Sigmoid colon (tissue), 7 donors: ENCODE measurements around the gene PACS1. TPM values are rescaled to one million over a fixed set of nuclear protein-coding genes. Genes with fewer than 3 reads are reported as not detected.
A peak's percentile ranks its signal among the peaks of the same experiment; 100 is the strongest.

Experiments
- DNase-seq: peaks from one replicate; pipeline ENCODE4 v3.0.0-alpha.2; 2019
- H3K27ac ChIP-seq, 4 donors: fragments of 200-600 bp; sonication (generic); one replicate each; pipeline ENCODE4 v1.5.1; 2016 to 2019; ENCODE audit warnings: mild to moderate bottlenecking in 1 of 4
- H3K27me3 ChIP-seq, 3 donors: fragments of 200-600 bp; sonication (generic); one replicate each; pipeline ENCODE4 v1.5.1; 2019; ENCODE audit warnings: mild to moderate bottlenecking in 1 of 3
- H3K36me3 ChIP-seq, 4 donors: fragments of 200-600 bp; sonication (generic); one replicate each; pipeline ENCODE4 v1.5.1; 2016 to 2019
- H3K4me1 ChIP-seq, 4 donors: fragments of 200-600 bp; sonication (generic); one replicate each; pipeline ENCODE4 v1.5.1; 2017 to 2019
- H3K4me3 ChIP-seq, 4 donors: fragments of 200-600 bp; sonication (generic); one replicate each; pipeline ENCODE4 v1.5.1; 2017 to 2019; ENCODE audit warnings: mild to moderate bottlenecking in 2 of 4, moderate library complexity in 1 of 4
- H3K9me3 ChIP-seq, 4 donors: fragments of 200-600 bp in 3 of 4; sonication (generic) in 3 of 4; one replicate each; pipeline versions ENCODE4 v1.5.1 to v1.6.1; 2013 to 2019
- EP300 ChIP-seq, 4 donors: sonication (generic); formaldehyde crosslinking; IDR thresholded peaks; one replicate each; pipeline ENCODE4 v1.6.1; 2017; ENCODE audit warnings: antibody characterized with exemption in 4 of 4
- POLR2A ChIP-seq, 2 donors: fragments of 450-650 bp; IDR thresholded peaks; one replicate each; pipeline ENCODE4 v1.6.1; 2016; ENCODE audit warnings: antibody characterized with exemption in 2 of 2, mild to moderate bottlenecking in 2 of 2, moderate library complexity in 2 of 2
- POLR2AphosphoS5 ChIP-seq, 4 donors: sonication (generic); formaldehyde crosslinking; IDR thresholded peaks; one replicate each; pipeline ENCODE4 v1.6.1; 2017; ENCODE audit warnings: antibody characterized with exemption in 4 of 4
- WGBS, 2 donors: extraction: QIAGEN DNeasy Blood & Tissue Kit; methylation state at CpG; one replicate each; pipeline ENCODE4 v1.1.7; 2013; 5-methylcytosine and 5-hydroxymethylcytosine counted together
- intact Hi-C: fragments of 100-400 bp; cut with DNase I; formaldehyde crosslinking; loops from one replicate; pipeline ENCODE4 v1.15.1; 2023
- polyA plus RNA-seq, 3 donors: library from polyadenylated mRNA; stranded (reverse); fragments of 200-250 nt; gene quantifications; one replicate each; pipeline ENCODE4 v1.2.3, GENCODE V29; 2013
- total RNA-seq, 4 donors: library from RNA; depleted of rRNA; stranded (reverse); fragments of >200 nt; gene quantifications; one replicate each; pipeline ENCODE4 v1.1.0, GENCODE V29; 2016
- TF ChIP-seq, protein P1 (sequence below), 4 experiments: fragments of 450-650 bp in 3 of 4; fragments of 200-600 bp in 1 of 4; IDR thresholded peaks; one replicate each; pipeline ENCODE4 v1.5.1; 2016 to 2019; ENCODE audit warnings: antibody characterized with exemption in 4 of 4, mild to moderate bottlenecking in 3 of 4, moderate library complexity in 2 of 4
- donor health status: healthy with polysubstance abuse.
- donor health status: Bipolar disorder and iron deficiency.
- donor health status: healthy.

The PACS1 gene
- total and polyA plus RNA-seq, 7 donors: 2.1 to 75.9 (median 22.8) TPM

DNA sequence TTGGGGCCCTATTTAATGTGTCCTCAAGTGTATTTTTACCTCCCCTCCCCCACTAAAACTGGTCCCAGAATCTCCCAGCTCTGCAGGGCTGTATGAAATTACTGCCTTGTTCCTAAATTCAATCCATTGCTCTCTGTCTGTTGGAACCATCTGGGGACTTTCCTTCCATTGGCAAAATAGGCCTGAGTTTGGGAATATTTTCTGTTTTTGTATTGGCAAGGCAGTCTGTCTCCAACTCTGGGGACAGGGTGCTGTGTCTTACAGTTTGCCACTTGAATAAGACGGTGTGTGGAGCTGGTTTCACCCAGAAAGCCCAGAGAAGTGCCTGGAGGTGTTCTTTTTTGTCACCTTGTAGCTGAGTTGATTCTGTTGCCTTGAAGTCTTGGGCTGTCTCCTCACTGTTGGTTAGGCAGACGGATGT is 1.3 kb downstream of the PACS1 start:
- Histone ChIP-seq H3K27ac (peak overlapping the region; percentile 88 to 98 (median 97)), H3K36me3 (peaks cover 14 to 37% (median 15%) of the 10 kb centered on the region in 4 donors), H3K27me3 (no peaks in the 10 kb centered on the region), H3K4me1 (peaks cover 0 to 43% (median 32%) of the 10 kb centered on the region in 4 donors), H3K9me3 (no peaks in the 10 kb centered on the region), H3K4me3 (peak overlapping the region; percentile 77 to 100 (median 90))
- WGBS, 2 donors: 24 to 52% methylated on average over 2 of the region's 2 CpGs
- DNase-seq: no peak
- TF ChIP-seq EP300 (IDR thresholded peaks at IDR 0.05): no peak
- TF ChIP-seq, protein P1, sequence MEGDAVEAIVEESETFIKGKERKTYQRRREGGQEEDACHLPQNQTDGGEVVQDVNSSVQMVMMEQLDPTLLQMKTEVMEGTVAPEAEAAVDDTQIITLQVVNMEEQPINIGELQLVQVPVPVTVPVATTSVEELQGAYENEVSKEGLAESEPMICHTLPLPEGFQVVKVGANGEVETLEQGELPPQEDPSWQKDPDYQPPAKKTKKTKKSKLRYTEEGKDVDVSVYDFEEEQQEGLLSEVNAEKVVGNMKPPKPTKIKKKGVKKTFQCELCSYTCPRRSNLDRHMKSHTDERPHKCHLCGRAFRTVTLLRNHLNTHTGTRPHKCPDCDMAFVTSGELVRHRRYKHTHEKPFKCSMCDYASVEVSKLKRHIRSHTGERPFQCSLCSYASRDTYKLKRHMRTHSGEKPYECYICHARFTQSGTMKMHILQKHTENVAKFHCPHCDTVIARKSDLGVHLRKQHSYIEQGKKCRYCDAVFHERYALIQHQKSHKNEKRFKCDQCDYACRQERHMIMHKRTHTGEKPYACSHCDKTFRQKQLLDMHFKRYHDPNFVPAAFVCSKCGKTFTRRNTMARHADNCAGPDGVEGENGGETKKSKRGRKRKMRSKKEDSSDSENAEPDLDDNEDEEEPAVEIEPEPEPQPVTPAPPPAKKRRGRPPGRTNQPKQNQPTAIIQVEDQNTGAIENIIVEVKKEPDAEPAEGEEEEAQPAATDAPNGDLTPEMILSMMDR (IDR thresholded peaks at IDR 0.05): no peak
- TF ChIP-seq POLR2AphosphoS5 (IDR thresholded peaks at IDR 0.05): no peak
- TF ChIP-seq POLR2A (IDR thresholded peaks at IDR 0.05): no peak
- intact Hi-C loops: no loop called here

DNA sequence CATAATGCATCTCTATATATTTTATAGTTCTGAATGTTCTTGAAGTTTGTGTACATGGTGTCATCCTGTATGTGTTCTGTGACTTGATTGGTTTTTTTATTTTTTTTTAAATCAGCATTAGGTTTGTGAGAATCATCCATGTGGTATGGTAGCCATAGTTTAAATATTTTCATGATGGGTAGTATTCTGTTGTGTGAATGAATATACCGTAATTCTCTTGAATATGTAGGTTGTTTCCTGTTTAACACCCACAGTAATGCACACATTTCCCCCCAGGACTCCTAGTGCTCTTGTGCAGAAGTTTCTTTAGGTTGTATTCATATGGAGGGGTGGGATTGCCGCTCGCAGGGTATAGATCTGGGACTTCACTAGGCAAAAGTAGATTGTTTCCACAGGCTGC is 2.0 kb downstream of the PACS1 start:
- Histone ChIP-seq H3K4me1 (peaks cover 0 to 50% (median 32%) of the 10 kb centered on the region in 4 donors), H3K36me3 (peaks cover 7 to 30% (median 12%) of the 10 kb centered on the region in 4 donors), H3K4me3 (no peak overlapping the region), H3K9me3 (no peaks in the 10 kb centered on the region), H3K27me3 (no peaks in the 10 kb centered on the region), H3K27ac (peak overlapping the region in 2 of 4 donors; percentile 96 to 98)
- TF ChIP-seq, protein P1 (IDR thresholded peaks at IDR 0.05): no peak
- no peak for TF ChIP-seq POLR2AphosphoS5 (IDR thresholded peaks at IDR 0.05)
- TF ChIP-seq EP300 (IDR thresholded peaks at IDR 0.05): no peak
- no peak for TF ChIP-seq POLR2A (IDR thresholded peaks at IDR 0.05)
- intact Hi-C loops: no loop called here
- 81 to 91% methylated on average over 3 of the region's 3 CpGs for WGBS, 2 donors
- no peak for DNase-seq

DNA sequence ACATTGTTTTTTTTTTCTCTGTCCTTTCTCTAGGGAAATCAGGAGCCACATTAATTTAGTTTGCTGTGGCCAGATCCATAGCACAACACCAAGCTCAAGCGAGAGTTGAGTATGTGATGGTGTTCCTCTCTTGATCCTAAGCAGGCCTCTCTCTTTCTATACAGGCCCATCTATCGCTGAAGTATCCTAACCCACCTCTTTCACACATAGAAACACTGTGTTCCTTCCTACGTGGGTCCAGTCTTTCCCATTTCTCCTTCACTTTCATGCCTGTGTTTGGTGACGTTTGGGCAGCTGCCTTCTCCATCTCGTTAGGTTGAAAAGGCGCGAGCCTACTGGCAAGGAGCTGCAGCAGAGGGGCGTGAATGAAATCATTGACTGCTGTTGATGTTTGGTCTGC is 2.4 kb downstream of the PACS1 start:
- peaks cover 4 to 26% (median 10%) of the 10 kb centered on the region in 4 donors for H3K36me3 ChIP-seq
- TF ChIP-seq POLR2AphosphoS5 (IDR thresholded peaks at IDR 0.05) (no peak), EP300 (IDR thresholded peaks at IDR 0.05) (no peak), POLR2A (IDR thresholded peaks at IDR 0.05) (no peak)
- TF ChIP-seq, protein P1 (IDR thresholded peaks at IDR 0.05): no peak
- H3K4me1 ChIP-seq: peaks cover 0 to 53% (median 32%) of the 10 kb centered on the region in 4 donors
- DNase-seq: no peak
- intact Hi-C loops: no loop called here
- H3K27me3 ChIP-seq: no peaks in the 10 kb centered on the region
- H3K27ac ChIP-seq: peak overlapping the region in 1 of 4 donors; percentile 96
- H3K4me3 ChIP-seq: no peak overlapping the region
- no peaks in the 10 kb centered on the region for H3K9me3 ChIP-seq
- 86 to 88% methylated on average over 8 of the region's 8 CpGs for WGBS, 2 donors

DNA sequence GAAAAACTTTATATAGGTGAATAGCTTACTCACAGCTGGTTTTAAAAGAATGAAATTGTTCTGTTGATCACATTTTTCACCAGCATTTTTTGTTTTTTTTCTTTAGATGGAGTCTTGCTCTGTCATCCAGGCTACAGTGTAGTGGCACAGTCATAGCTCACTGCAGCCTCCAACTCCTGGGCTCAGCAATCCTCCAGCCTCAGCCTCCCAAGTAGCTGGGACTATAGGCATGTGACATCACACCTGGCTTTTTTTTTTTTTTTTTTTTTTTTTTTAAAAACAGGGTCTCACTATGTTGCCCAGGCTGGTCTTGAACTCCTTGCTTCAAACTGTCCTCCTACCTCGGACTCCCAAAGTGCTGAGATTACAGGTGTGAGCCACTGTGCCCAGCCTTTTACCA is 3.6 kb downstream of the PACS1 start:
- TF ChIP-seq EP300 (IDR thresholded peaks at IDR 0.05) (no peak), POLR2A (IDR thresholded peaks at IDR 0.05) (no peak), POLR2AphosphoS5 (IDR thresholded peaks at IDR 0.05) (no peak)
- TF ChIP-seq, protein P1 (IDR thresholded peaks at IDR 0.05): no peak
- H3K4me3 ChIP-seq: no peak overlapping the region
- no peak for DNase-seq
- 97% methylated on average over 1 of the region's 1 CpG for WGBS, 2 donors
- H3K4me1 ChIP-seq: peaks cover 0 to 43% (median 25%) of the 10 kb centered on the region in 4 donors
- H3K27me3 ChIP-seq: no peaks in the 10 kb centered on the region
- no peak overlapping the region for H3K27ac ChIP-seq
- intact Hi-C loops: no loop called here
- no peaks in the 10 kb centered on the region for H3K9me3 ChIP-seq
- H3K36me3 ChIP-seq: peaks cover 0 to 14% (median 2%) of the 10 kb centered on the region in 4 donors

DNA sequence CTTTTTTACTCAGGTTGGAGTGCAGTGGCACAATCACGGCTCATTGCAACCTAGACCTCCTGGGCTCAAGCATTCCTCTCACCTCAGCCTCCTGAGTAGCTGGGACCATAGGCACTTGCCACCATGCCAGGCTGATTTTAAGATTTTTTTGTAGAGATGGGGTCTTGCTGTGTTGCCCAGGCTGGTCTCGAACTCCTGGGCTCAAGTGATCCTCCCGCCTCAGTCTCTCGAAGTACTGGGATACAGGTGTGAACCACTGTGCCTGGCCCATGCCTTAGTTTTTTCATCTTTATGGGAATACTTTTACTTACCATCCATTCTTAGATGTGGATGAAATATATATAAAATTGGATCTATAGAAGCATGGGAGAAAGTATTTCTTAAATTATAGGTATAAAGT is 5.2 kb downstream of the PACS1 start:
- WGBS, 2 donors: 97 to 98% methylated on average over 4 of the region's 4 CpGs
- no peaks in the 10 kb centered on the region for H3K9me3 ChIP-seq

More for the DNA sequence above, 5.2 kb downstream of the PACS1 start:
- H3K27me3 ChIP-seq: no peaks in the 10 kb centered on the region
- peaks cover 0 to 35% (median 18%) of the 10 kb centered on the region in 4 donors for H3K4me1 ChIP-seq
- intact Hi-C loops: no loop called here
- TF ChIP-seq POLR2A (IDR thresholded peaks at IDR 0.05): no peak
- no peak for TF ChIP-seq EP300 (IDR thresholded peaks at IDR 0.05)
- TF ChIP-seq, protein P1 (IDR thresholded peaks at IDR 0.05): no peak
- TF ChIP-seq POLR2AphosphoS5 (IDR thresholded peaks at IDR 0.05): no peak
- H3K27ac ChIP-seq: no peak overlapping the region
- H3K36me3 ChIP-seq: peaks cover 0 to 10% (median 0%) of the 10 kb centered on the region in 4 donors
- no peak for DNase-seq
- H3K4me3 ChIP-seq: no peak overlapping the region
